Measurements from ENCODE around the gene SHMT2.

SHMT2 gene

GRCh38 chr12:57203791-57204190 is 25.7 kb upstream of the SHMT2 start:
- TF ChIP-seq GATA2 (IDR thresholded peaks at IDR 0.05; ENCODE audit: low read depth, low read length) (no peak), GATA3 (IDR thresholded peaks at IDR 0.05; ENCODE audit: low read depth, low read length) (no peak)

GRCh38 chr12:57204454-57204853 is 25.1 kb upstream of the SHMT2 start:
- TF ChIP-seq GATA2 (IDR thresholded peaks at IDR 0.05; ENCODE audit: low read depth, low read length) = no peak
- no peak for TF ChIP-seq GATA3 (IDR thresholded peaks at IDR 0.05; ENCODE audit: low read depth, low read length)

- TF ChIP-seq GATA2 (IDR thresholded peaks at IDR 0.05; ENCODE audit: low read depth, low read length) (no peak), GATA3 (IDR thresholded peaks at IDR 0.05; ENCODE audit: low read depth, low read length) (no peak)
These were observed 24.3 kb upstream of the SHMT2 start for GRCh38 chr12:57205186-57205585.

GRCh38 chr12:57205931-57206330 is 23.6 kb upstream of the SHMT2 start:
- TF ChIP-seq GATA3 (IDR thresholded peaks at IDR 0.05; ENCODE audit: low read depth, low read length) (no peak), GATA2 (IDR thresholded peaks at IDR 0.05; ENCODE audit: low read depth, low read length) (no peak)

GRCh38 chr12:57207731-57208630 is 21.5 kb upstream of the SHMT2 start:
- TF ChIP-seq GATA3 (IDR thresholded peaks at IDR 0.05; ENCODE audit: low read depth, low read length) (no peak), GATA2 (IDR thresholded peaks at IDR 0.05; ENCODE audit: low read depth, low read length) (no peak)

- no peak for TF ChIP-seq GATA2 (IDR thresholded peaks at IDR 0.05; ENCODE audit: low read depth, low read length)
These were observed 20.8 kb upstream of the SHMT2 start for GRCh38 chr12:57208631-57209282.

GRCh38 chr12:57209916-57210315 is 19.6 kb upstream of the SHMT2 start:
- TF ChIP-seq GATA3 (IDR thresholded peaks at IDR 0.05; ENCODE audit: low read depth, low read length) (no peak), GATA2 (IDR thresholded peaks at IDR 0.05; ENCODE audit: low read depth, low read length) (no peak)

- TF ChIP-seq GATA2 (IDR thresholded peaks at IDR 0.05; ENCODE audit: low read depth, low read length) (no peak), GATA3 (IDR thresholded peaks at IDR 0.05; ENCODE audit: low read depth, low read length) (no peak)
These were observed 19.1 kb upstream of the SHMT2 start for GRCh38 chr12:57210461-57210860.

GRCh38 chr12:57210926-57211692 is 18.4 kb upstream of the SHMT2 start:
- TF ChIP-seq GATA2 (IDR thresholded peaks at IDR 0.05; ENCODE audit: low read depth, low read length) (no peak), GATA3 (IDR thresholded peaks at IDR 0.05; ENCODE audit: low read depth, low read length) (no peak)

- TF ChIP-seq GATA2 (IDR thresholded peaks at IDR 0.05; ENCODE audit: low read depth, low read length) (no peak), GATA3 (IDR thresholded peaks at IDR 0.05; ENCODE audit: low read depth, low read length) (no peak)
These were observed 17.5 kb upstream of the SHMT2 start for GRCh38 chr12:57211791-57212700.

GRCh38 chr12:57212701-57213057 is 16.8 kb upstream of the SHMT2 start:
- no peak for TF ChIP-seq GATA2 (IDR thresholded peaks at IDR 0.05; ENCODE audit: low read depth, low read length)
- no peak for TF ChIP-seq GATA3 (IDR thresholded peaks at IDR 0.05; ENCODE audit: low read depth, low read length)

GRCh38 chr12:57213058-57213715 is 16.3 kb upstream of the SHMT2 start:
- TF ChIP-seq GATA3 (IDR thresholded peaks at IDR 0.05; ENCODE audit: low read depth, low read length) = no peak
- no peak for TF ChIP-seq GATA2 (IDR thresholded peaks at IDR 0.05; ENCODE audit: low read depth, low read length)

Data from SH-SY5Y (cell line).